Measurements from ENCODE around the gene CUX1. TPM values are rescaled to one million over a fixed set of nuclear protein-coding genes. Genes with fewer than 3 reads are reported as not detected.

Gene CUX1
- total RNA-seq, 1 donor from 2014 or later: 101 TPM

GRCh38 chr7:102097601-102098161 is 280.3 kb downstream of the CUX1 start:
- Histone ChIP-seq H3K4me3 (no peak overlapping the region), H3K27me3 (no peaks in the 10 kb centered on the region), H3K36me3 (peaks cover 17 to 33% of the 10 kb centered on the region in 2 donors), H3K9me3 (no peaks in the 10 kb centered on the region), H3K27ac (no peak overlapping the region), H3K4me1 (no peaks in the 10 kb centered on the region)
- DNase-seq (ENCODE audit: low spot score in 2 of 2): no peak
- intact Hi-C loops (cut with DNase I): no loop called here
- TF ChIP-seq, protein P1, sequence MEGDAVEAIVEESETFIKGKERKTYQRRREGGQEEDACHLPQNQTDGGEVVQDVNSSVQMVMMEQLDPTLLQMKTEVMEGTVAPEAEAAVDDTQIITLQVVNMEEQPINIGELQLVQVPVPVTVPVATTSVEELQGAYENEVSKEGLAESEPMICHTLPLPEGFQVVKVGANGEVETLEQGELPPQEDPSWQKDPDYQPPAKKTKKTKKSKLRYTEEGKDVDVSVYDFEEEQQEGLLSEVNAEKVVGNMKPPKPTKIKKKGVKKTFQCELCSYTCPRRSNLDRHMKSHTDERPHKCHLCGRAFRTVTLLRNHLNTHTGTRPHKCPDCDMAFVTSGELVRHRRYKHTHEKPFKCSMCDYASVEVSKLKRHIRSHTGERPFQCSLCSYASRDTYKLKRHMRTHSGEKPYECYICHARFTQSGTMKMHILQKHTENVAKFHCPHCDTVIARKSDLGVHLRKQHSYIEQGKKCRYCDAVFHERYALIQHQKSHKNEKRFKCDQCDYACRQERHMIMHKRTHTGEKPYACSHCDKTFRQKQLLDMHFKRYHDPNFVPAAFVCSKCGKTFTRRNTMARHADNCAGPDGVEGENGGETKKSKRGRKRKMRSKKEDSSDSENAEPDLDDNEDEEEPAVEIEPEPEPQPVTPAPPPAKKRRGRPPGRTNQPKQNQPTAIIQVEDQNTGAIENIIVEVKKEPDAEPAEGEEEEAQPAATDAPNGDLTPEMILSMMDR (IDR thresholded peaks at IDR 0.05): no peak

DNA sequence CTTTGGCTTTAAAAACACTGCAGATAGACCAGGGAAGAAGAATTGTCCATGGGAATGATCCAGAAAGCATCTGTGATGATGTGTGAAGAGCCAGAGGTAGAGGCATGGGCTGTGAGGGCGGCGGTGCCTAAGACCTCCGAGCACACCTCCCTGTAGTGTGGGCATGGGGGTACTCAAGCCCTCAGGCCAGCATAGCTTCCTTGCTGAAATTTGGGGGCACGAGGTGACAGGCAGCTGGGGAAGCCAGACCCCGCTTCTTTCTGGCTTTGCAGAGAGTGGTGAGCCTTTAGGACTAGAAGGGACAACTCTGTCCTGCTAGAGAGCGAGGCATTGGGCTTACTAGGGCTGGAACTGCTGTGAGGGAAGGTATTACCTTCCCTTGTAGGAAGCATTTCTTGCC is 281.6 kb downstream of the CUX1 start:
- TF ChIP-seq, protein P1 (IDR thresholded peaks at IDR 0.05): no peak
- no peak overlapping the region for H3K4me3 ChIP-seq
- no peaks in the 10 kb centered on the region for H3K27me3 ChIP-seq
- H3K4me1 ChIP-seq: no peaks in the 10 kb centered on the region
- peaks cover 23 to 36% of the 10 kb centered on the region in 2 donors for H3K36me3 ChIP-seq
- H3K9me3 ChIP-seq: no peaks in the 10 kb centered on the region
- DNase-seq (ENCODE audit: low spot score in 2 of 2): no peak
- H3K27ac ChIP-seq: no peak overlapping the region
- intact Hi-C loops (cut with DNase I): no loop called here

GRCh38 chr7:102099474-102099873 is 282.0 kb downstream of the CUX1 start:
- intact Hi-C loops (cut with DNase I): no loop called here
- Histone ChIP-seq H3K4me3 (no peak overlapping the region), H3K4me1 (no peaks in the 10 kb centered on the region), H3K36me3 (peaks cover 28 to 41% of the 10 kb centered on the region in 2 donors), H3K27ac (no peak overlapping the region), H3K27me3 (no peaks in the 10 kb centered on the region), H3K9me3 (no peaks in the 10 kb centered on the region)
- TF ChIP-seq, protein P1 (IDR thresholded peaks at IDR 0.05): no peak
- no peak for DNase-seq (ENCODE audit: low spot score in 2 of 2)

GRCh38 chr7:102101111-102101551 is 283.7 kb downstream of the CUX1 start:
- Histone ChIP-seq H3K4me3 (no peak overlapping the region), H3K9me3 (no peaks in the 10 kb centered on the region), H3K27me3 (no peaks in the 10 kb centered on the region), H3K4me1 (no peaks in the 10 kb centered on the region), H3K36me3 (peaks cover 35 to 52% of the 10 kb centered on the region in 2 donors), H3K27ac (no peak overlapping the region)
- intact Hi-C loops (cut with DNase I): no loop called here
- TF ChIP-seq, protein P1 (IDR thresholded peaks at IDR 0.05): no peak
- DNase-seq (ENCODE audit: low spot score in 2 of 2): no peak

DNA sequence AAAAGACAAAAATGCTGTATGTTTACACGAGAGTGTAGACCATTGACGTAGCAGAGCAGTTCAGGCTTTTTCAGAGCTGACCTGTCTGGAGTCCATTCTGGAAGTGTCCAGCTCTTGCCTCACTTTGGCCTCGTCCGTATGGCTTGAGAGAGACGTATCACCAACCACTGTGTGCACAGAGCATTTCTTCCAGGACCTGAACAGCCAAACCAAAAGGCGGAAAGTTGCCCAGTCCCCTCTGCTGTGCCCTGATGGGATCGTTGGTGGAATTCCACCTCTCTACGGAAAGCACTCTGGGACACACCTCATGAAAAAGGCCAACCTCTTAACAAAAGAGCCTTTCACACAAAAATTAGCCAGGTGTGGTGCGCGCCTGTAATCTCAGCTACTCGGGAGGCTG is 284.5 kb downstream of the CUX1 start:
- no peak overlapping the region for H3K4me3 ChIP-seq
- H3K27me3 ChIP-seq: no peaks in the 10 kb centered on the region
- no peaks in the 10 kb centered on the region for H3K9me3 ChIP-seq
- intact Hi-C loops (cut with DNase I): no loop called here
- no peak overlapping the region for H3K27ac ChIP-seq
- TF ChIP-seq, protein P1 (IDR thresholded peaks at IDR 0.05): no peak
- no peaks in the 10 kb centered on the region for H3K4me1 ChIP-seq
- H3K36me3 ChIP-seq: peaks cover 35 to 52% of the 10 kb centered on the region in 2 donors
- no peak for DNase-seq (ENCODE audit: low spot score in 2 of 2)

DNA sequence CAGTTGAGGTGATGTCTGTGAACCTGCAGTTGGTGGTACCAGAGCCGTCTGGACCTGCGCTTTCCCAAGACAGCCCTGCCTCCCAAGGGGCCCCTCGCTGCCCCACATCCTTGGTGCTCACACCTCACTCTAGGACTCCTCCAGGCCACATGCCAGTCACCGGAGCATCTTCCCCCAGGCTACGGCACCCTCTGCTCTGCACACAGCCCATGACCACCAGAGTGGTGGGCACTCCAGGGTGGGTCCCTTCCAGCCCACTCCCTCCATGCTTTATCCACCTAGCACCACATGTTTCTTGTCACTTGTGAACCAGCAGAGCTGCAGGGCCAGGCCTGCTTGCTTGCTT is 285.6 kb downstream of the CUX1 start:
- H3K27me3 ChIP-seq: no peaks in the 10 kb centered on the region
- DNase-seq (ENCODE audit: low spot score in 2 of 2): no peak
- no peaks in the 10 kb centered on the region for H3K4me1 ChIP-seq
- intact Hi-C loops (cut with DNase I): no loop called here
- H3K4me3 ChIP-seq: no peak overlapping the region
- H3K27ac ChIP-seq: no peak overlapping the region
- TF ChIP-seq, protein P1 (IDR thresholded peaks at IDR 0.05): no peak
- H3K9me3 ChIP-seq: no peaks in the 10 kb centered on the region
- peaks cover 32 to 50% of the 10 kb centered on the region in 2 donors for H3K36me3 ChIP-seq
